NOMO-1 treated with dmso at 0.1 percent for 144 hours (cell line): Measurements from ENCODE around the gene ZBTB18.
"Not testable (repeated sequence)": the region's sequence is repeated elsewhere in the genome, so short reads cannot be mapped to it uniquely, and the experiment has no call there.

Source experiments
- DNase-seq: peaks from one replicate; lab custom pipeline; 2025; ENCODE audit not compliant: unreplicated experiment; lab: John Stamatoyannopoulos, UW

The ZBTB18 gene

GRCh38 chr1:244050835-244051444 is at the start of gene ZBTB18:
ZBTB18 (plus strand) TSS chr1:244051283; CDS start chr1:244051432, 149 bp downstream.
- no peak for DNase-seq

- no peak for DNase-seq
Measured at GRCh38 chr1:244002721-244003120, 48.4 kb upstream of the ZBTB18 start.

- no peak for DNase-seq
Measured at GRCh38 chr1:244005455-244005854, 45.6 kb upstream of the ZBTB18 start.

GRCh38 chr1:244006381-244006901 is 44.6 kb upstream of the ZBTB18 start:
- no peak for DNase-seq

- no peak for DNase-seq
Measured at GRCh38 chr1:244006961-244007360, 44.1 kb upstream of the ZBTB18 start.

- DNase-seq: peak; percentile 60
Measured at GRCh38 chr1:244010191-244010590, 40.9 kb upstream of the ZBTB18 start.

- DNase-seq: peak; percentile 41
Measured at GRCh38 chr1:244010703-244011123, 40.4 kb upstream of the ZBTB18 start.

GRCh38 chr1:244011271-244011670 is 39.8 kb upstream of the ZBTB18 start:
- DNase-seq: no peak

- DNase-seq: no peak
Measured at GRCh38 chr1:244011786-244012185, 39.3 kb upstream of the ZBTB18 start.

- no peak for DNase-seq
Measured at GRCh38 chr1:244012202-244012601, 38.9 kb upstream of the ZBTB18 start.

- no peak for DNase-seq
Measured at GRCh38 chr1:244013100-244013499, 38.0 kb upstream of the ZBTB18 start.

- DNase-seq: not testable (repeated sequence)
Measured at GRCh38 chr1:244014862-244015261, 36.2 kb upstream of the ZBTB18 start.

- DNase-seq: no peak
Measured at GRCh38 chr1:244019982-244020485, 31.0 kb upstream of the ZBTB18 start.

- no peak for DNase-seq
Measured at GRCh38 chr1:244021427-244021826, 29.7 kb upstream of the ZBTB18 start.

- DNase-seq: no peak
Measured at GRCh38 chr1:244022311-244022710, 28.8 kb upstream of the ZBTB18 start.

- no peak for DNase-seq
Measured at GRCh38 chr1:244022864-244023440, 28.1 kb upstream of the ZBTB18 start.

- no peak for DNase-seq
Measured at GRCh38 chr1:244027491-244028145, 23.5 kb upstream of the ZBTB18 start.

GRCh38 chr1:244028701-244029100 is 22.4 kb upstream of the ZBTB18 start:
- DNase-seq: no peak

GRCh38 chr1:244029124-244029523 is 22.0 kb upstream of the ZBTB18 start:
- DNase-seq: no peak

GRCh38 chr1:244030481-244031040 is 20.5 kb upstream of the ZBTB18 start:
- DNase-seq: no peak

GRCh38 chr1:244035358-244035757 is 15.7 kb upstream of the ZBTB18 start:
- no peak for DNase-seq

- DNase-seq: no peak
Measured at GRCh38 chr1:244037252-244037651, 13.8 kb upstream of the ZBTB18 start.
